Activated CD8-positive, alpha-beta memory T cell treated with anti-CD3 and anti-CD28 coated beads, Interleukin-2, amount 10 ng/mL, durations not matched to agents 7 days and 5 days (primary cell): ENCODE results near the gene DENND5A. TPM values are rescaled to one million over a fixed set of nuclear protein-coding genes. Genes with fewer than 3 reads are reported as not detected.

Experiments used
- ATAC-seq: fragments of 150-1000 bp; cut with Tn5 transposase; one replicate; pipeline ENCODE4 v1.10.0; 2021; ENCODE audit warnings: moderate library complexity
- CTCF ChIA-PET: fragments of 350-600 bp; sonication (Branson Sonifier 250); formaldehyde crosslinking; loops from one replicate; lab custom pipeline; 2021; ENCODE audit warnings: antibody characterized with exemption; lab: Charles Lee
- DNase-seq: peaks from one replicate; pipeline ENCODE4 v3.0.0-alpha.2; 2020
- H3K27ac Mint-ChIP-seq: one replicate; pipeline ENCODE4 v1.8.0; 2021; ENCODE audit warnings: mild to moderate bottlenecking, mixed read lengths
- H3K27me3 Mint-ChIP-seq: one replicate; pipeline ENCODE4 v1.8.0; 2021; ENCODE audit warnings: mixed read lengths
- H3K36me3 Mint-ChIP-seq: one replicate; pipeline ENCODE4 v1.8.0; 2021; ENCODE audit warnings: mild to moderate bottlenecking, mixed read lengths
- H3K4me1 Mint-ChIP-seq: one replicate; pipeline ENCODE4 v1.8.0; 2021; ENCODE audit warnings: mixed read lengths
- H3K4me3 Mint-ChIP-seq: one replicate; pipeline ENCODE4 v1.8.0; 2021; ENCODE audit warnings: mild to moderate bottlenecking, moderate library complexity, mixed read lengths
- H3K9me3 Mint-ChIP-seq: one replicate; pipeline ENCODE4 v1.8.0; 2022; ENCODE audit warnings: low read depth, mixed read lengths
- microRNA-seq: library from miRNA; unstranded; fragments of <30 nt; microRNA quantifications from one replicate; pipeline ENCODE4 v1.2.0, GENCODE V29; 2022
- total RNA-seq, 2 experiments: library from RNA; stranded (reverse); gene quantifications; one replicate each; pipeline ENCODE4 v1.2.3, GENCODE V29; 2021

DENND5A gene
- total RNA-seq, 2 experiments from 2014 or later, result 15.9 to 19.0 TPM

- CTCF ChIA-PET, result interaction anchor here (0.9 to 1.1 kb wide), 2 partner anchors 18 to 73 kb away, joined by 3 read pairs; no protein-coding TSS in a partner anchor
- Mint-ChIP-seq H3K4me3 (no peak overlapping the region), H3K36me3 (no peaks in the 10 kb centered on the region), H3K27ac (no peak overlapping the region), H3K4me1 (no peaks in the 10 kb centered on the region), H3K9me3 (no peaks in the 10 kb centered on the region), H3K27me3 (peaks cover 70% of the 10 kb centered on the region)
- DNase-seq, result no peak
- no peak for ATAC-seq
Observed at GRCh38 chr11:9089061-9089460, 176.1 kb downstream of the DENND5A start.

Small RNA genes lying within 50 kb of the gene (microRNA-seq; reads per million reads assigned to microRNA genes)
- gene MIR5691, result not detected

Other genes starting within 250 kb of the DENND5A start
- gene SCUBE2, start 173.8 kb downstream of the DENND5A start, total RNA-seq, result not detected
- 10 to 100 TPM; 25.7 to 27.3 TPM for gene TMEM41B, start 49.2 kb upstream of the DENND5A start, total RNA-seq
- gene IPO7, start 119.3 kb upstream of the DENND5A start, total RNA-seq, result 100 to 1,000 TPM in 1 of 2 experiments, 10 to 100 TPM in 1; 98.5 to 121 TPM
- 10 to 100 TPM; 39.5 to 44.2 TPM for gene ZNF143, start 195.7 kb upstream of the DENND5A start, total RNA-seq